Hepatocyte (in vitro differentiated cells): ENCODE data around the gene RIMS1.

ENCODE experiments used
- EZH2 ChIP-seq: fragments of 200-600 bp; sonication (generic); IDR thresholded peaks from 2 replicates; pipeline ENCODE4 v1.6.1; 2016; ENCODE audit warnings: antibody characterized with exemption, mild to moderate bottlenecking, borderline replicate concordance
- TF ChIP-seq, protein P1 (sequence below): fragments of 200-600 bp; sonication (generic); IDR thresholded peaks from 2 replicates; pipeline ENCODE4 v1.5.1; 2016; ENCODE audit warnings: antibody characterized with exemption, mild to moderate bottlenecking; ENCODE audit not compliant: poor library complexity

DNA sequence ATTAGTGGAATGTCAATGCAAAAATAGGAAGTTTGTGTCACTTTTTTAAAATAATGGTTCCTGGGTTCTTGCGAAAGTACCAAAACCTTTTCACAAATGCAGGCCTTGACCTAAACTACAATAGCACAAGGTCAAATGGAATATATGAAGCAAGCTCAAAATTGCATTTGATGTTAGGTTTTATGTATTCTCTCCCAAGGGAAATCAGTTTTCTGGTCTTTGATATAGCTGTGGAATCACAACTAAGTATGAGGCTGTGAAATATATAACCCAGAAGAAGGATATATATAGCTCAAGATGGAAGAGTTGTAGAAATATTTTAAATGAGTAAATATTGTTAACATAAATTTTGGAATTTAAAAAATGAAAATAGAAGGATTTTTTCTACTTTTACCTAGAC lies 327.3 kb downstream of the RIMS1 start:
- TF ChIP-seq, protein P1, sequence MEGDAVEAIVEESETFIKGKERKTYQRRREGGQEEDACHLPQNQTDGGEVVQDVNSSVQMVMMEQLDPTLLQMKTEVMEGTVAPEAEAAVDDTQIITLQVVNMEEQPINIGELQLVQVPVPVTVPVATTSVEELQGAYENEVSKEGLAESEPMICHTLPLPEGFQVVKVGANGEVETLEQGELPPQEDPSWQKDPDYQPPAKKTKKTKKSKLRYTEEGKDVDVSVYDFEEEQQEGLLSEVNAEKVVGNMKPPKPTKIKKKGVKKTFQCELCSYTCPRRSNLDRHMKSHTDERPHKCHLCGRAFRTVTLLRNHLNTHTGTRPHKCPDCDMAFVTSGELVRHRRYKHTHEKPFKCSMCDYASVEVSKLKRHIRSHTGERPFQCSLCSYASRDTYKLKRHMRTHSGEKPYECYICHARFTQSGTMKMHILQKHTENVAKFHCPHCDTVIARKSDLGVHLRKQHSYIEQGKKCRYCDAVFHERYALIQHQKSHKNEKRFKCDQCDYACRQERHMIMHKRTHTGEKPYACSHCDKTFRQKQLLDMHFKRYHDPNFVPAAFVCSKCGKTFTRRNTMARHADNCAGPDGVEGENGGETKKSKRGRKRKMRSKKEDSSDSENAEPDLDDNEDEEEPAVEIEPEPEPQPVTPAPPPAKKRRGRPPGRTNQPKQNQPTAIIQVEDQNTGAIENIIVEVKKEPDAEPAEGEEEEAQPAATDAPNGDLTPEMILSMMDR, result no peak
- no peak for TF ChIP-seq EZH2
